ENCODE data around the gene MOB2.

DNA sequence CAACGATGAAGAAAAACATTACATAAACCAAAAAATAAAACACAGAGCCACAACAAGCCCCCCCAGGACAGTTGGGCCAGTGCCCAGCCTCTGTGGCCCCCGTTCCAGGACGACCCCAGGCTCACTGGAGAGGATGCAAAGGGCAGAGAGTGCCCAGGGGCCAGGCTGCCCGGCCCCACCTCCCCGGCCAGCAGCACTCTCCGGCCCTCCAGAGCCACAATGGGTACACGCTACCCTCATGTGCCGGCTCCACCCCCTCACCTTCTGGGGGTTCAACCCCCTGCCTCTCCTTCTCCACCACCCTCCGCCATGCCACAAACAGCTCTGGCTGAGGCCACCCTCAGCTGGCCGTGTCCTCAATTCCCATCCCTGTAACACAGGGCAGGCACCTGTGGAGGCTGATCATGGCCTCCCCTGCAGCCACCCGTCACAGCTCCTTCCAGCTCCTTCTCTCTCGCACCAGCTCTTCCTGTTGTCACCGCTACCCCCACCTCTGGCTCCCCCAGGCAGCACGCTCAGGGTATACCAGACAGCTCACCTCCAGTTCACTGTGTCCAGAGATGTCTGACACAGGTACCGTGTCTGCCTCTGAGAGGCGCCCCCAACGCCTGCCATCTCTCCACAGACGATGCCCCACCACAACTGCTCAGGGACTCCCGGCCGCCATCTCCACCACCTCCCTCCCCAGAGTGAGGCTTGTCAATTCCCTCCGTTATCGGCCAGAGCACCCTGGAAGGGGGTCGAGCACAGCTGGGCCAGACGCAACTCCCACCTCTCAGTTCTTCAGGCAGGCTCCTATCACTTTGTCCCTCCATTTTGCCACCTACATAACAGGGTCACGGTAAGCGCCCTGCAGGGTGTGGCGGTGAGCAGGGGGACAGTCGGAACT is 30.8 kb upstream of the MOB2 start:
- TF ChIP-seq, protein P1, sequence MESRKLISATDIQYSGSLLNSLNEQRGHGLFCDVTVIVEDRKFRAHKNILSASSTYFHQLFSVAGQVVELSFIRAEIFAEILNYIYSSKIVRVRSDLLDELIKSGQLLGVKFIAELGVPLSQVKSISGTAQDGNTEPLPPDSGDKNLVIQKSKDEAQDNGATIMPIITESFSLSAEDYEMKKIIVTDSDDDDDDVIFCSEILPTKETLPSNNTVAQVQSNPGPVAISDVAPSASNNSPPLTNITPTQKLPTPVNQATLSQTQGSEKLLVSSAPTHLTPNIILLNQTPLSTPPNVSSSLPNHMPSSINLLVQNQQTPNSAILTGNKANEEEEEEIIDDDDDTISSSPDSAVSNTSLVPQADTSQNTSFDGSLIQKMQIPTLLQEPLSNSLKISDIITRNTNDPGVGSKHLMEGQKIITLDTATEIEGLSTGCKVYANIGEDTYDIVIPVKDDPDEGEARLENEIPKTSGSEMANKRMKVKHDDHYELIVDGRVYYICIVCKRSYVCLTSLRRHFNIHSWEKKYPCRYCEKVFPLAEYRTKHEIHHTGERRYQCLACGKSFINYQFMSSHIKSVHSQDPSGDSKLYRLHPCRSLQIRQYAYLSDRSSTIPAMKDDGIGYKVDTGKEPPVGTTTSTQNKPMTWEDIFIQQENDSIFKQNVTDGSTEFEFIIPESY (IDR thresholded peaks at IDR 0.05): no peak
- TF ChIP-seq, protein P2, sequence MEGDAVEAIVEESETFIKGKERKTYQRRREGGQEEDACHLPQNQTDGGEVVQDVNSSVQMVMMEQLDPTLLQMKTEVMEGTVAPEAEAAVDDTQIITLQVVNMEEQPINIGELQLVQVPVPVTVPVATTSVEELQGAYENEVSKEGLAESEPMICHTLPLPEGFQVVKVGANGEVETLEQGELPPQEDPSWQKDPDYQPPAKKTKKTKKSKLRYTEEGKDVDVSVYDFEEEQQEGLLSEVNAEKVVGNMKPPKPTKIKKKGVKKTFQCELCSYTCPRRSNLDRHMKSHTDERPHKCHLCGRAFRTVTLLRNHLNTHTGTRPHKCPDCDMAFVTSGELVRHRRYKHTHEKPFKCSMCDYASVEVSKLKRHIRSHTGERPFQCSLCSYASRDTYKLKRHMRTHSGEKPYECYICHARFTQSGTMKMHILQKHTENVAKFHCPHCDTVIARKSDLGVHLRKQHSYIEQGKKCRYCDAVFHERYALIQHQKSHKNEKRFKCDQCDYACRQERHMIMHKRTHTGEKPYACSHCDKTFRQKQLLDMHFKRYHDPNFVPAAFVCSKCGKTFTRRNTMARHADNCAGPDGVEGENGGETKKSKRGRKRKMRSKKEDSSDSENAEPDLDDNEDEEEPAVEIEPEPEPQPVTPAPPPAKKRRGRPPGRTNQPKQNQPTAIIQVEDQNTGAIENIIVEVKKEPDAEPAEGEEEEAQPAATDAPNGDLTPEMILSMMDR (IDR thresholded peaks at IDR 0.05; ENCODE audit: low read depth, low read length, missing input control): no peak
- TF ChIP-seq GABPA (IDR thresholded peaks at IDR 0.05 in 1 of 2, conservative IDR thresholded peaks at IDR 0.05 in 1 of 2): no peak
- no peak for TF ChIP-seq YY1 (IDR thresholded peaks at IDR 0.05)
- TF ChIP-seq TAF1 (conservative IDR thresholded peaks at IDR 0.05): no peak
- TF ChIP-seq EGR1 (IDR thresholded peaks at IDR 0.05; ENCODE audit: low read depth in 2 of 2): no peak
- no peak for TF ChIP-seq SP1 (IDR thresholded peaks at IDR 0.05)
- TF ChIP-seq, protein P3, sequence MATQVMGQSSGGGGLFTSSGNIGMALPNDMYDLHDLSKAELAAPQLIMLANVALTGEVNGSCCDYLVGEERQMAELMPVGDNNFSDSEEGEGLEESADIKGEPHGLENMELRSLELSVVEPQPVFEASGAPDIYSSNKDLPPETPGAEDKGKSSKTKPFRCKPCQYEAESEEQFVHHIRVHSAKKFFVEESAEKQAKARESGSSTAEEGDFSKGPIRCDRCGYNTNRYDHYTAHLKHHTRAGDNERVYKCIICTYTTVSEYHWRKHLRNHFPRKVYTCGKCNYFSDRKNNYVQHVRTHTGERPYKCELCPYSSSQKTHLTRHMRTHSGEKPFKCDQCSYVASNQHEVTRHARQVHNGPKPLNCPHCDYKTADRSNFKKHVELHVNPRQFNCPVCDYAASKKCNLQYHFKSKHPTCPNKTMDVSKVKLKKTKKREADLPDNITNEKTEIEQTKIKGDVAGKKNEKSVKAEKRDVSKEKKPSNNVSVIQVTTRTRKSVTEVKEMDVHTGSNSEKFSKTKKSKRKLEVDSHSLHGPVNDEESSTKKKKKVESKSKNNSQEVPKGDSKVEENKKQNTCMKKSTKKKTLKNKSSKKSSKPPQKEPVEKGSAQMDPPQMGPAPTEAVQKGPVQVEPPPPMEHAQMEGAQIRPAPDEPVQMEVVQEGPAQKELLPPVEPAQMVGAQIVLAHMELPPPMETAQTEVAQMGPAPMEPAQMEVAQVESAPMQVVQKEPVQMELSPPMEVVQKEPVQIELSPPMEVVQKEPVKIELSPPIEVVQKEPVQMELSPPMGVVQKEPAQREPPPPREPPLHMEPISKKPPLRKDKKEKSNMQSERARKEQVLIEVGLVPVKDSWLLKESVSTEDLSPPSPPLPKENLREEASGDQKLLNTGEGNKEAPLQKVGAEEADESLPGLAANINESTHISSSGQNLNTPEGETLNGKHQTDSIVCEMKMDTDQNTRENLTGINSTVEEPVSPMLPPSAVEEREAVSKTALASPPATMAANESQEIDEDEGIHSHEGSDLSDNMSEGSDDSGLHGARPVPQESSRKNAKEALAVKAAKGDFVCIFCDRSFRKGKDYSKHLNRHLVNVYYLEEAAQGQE (IDR thresholded peaks at IDR 0.05): no peak
- TF ChIP-seq RXRA (IDR thresholded peaks at IDR 0.05): no peak
- TF ChIP-seq, protein P4, sequence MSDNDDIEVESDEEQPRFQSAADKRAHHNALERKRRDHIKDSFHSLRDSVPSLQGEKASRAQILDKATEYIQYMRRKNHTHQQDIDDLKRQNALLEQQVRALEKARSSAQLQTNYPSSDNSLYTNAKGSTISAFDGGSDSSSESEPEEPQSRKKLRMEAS (IDR thresholded peaks at IDR 0.05): no peak
- TF ChIP-seq JUND (IDR thresholded peaks at IDR 0.05): no peak
- no peak for TF ChIP-seq RAD21 (IDR thresholded peaks at IDR 0.05)

Data from liver (tissue), 3 donors.